Measurements from ENCODE around the gene KSR1.
"Not testable (repeated sequence)": the region's sequence is repeated elsewhere in the genome, so short reads cannot be mapped to it uniquely, and the experiment has no call there.

The KSR1 gene

GRCh38 chr17:27455914-27456680 is at the start of gene KSR1:
Gene KSR1, plus strand, starts transcription at chr17:27456448. Its CDS starts 196 bp downstream, at chr17:27456644.
- peak; percentile 44 for DNase-seq

GRCh38 chr17:27407916-27408864 is 48.1 kb upstream of the KSR1 start:
- DNase-seq = no peak

- DNase-seq = no peak
These were observed 47.4 kb upstream of the KSR1 start for GRCh38 chr17:27408891-27409290.

GRCh38 chr17:27412158-27412557 is 44.1 kb upstream of the KSR1 start:
- not testable (repeated sequence) for DNase-seq

- DNase-seq = no peak
These were observed 42.9 kb upstream of the KSR1 start for GRCh38 chr17:27413315-27413714.

GRCh38 chr17:27413792-27414191 is 42.5 kb upstream of the KSR1 start:
- DNase-seq = no peak

- no peak for DNase-seq
These were observed 42.0 kb upstream of the KSR1 start for GRCh38 chr17:27414271-27414670.

- DNase-seq = no peak
These were observed 41.6 kb upstream of the KSR1 start for GRCh38 chr17:27414694-27415093.

- no peak for DNase-seq
These were observed 41.0 kb upstream of the KSR1 start for GRCh38 chr17:27415120-27415795.

GRCh38 chr17:27417596-27418365 is 38.5 kb upstream of the KSR1 start:
- DNase-seq = no peak

GRCh38 chr17:27418366-27418615 is 38.0 kb upstream of the KSR1 start:
- DNase-seq = no peak

GRCh38 chr17:27419156-27419555 is 37.1 kb upstream of the KSR1 start:
- no peak for DNase-seq

GRCh38 chr17:27420211-27420950 is 35.9 kb upstream of the KSR1 start:
- no peak for DNase-seq

GRCh38 chr17:27421111-27421510 is 35.1 kb upstream of the KSR1 start:
- DNase-seq = no peak

GRCh38 chr17:27421626-27422025 is 34.6 kb upstream of the KSR1 start:
- DNase-seq = not testable (repeated sequence)

- no peak for DNase-seq
These were observed 33.6 kb upstream of the KSR1 start for GRCh38 chr17:27422601-27423000.

- DNase-seq = no peak
These were observed 32.6 kb upstream of the KSR1 start for GRCh38 chr17:27423651-27424050.

GRCh38 chr17:27424516-27424915 is 31.7 kb upstream of the KSR1 start:
- no peak for DNase-seq

- DNase-seq = no peak
These were observed 31.3 kb upstream of the KSR1 start for GRCh38 chr17:27424941-27425340.

GRCh38 chr17:27425571-27425970 is 30.7 kb upstream of the KSR1 start:
- DNase-seq = not testable (repeated sequence)

GRCh38 chr17:27425991-27426390 is 30.3 kb upstream of the KSR1 start:
- DNase-seq = no peak

GRCh38 chr17:27426471-27426870 is 29.8 kb upstream of the KSR1 start:
- DNase-seq = not testable (repeated sequence)

Data from DMS 273 treated with DMSO at 0.1 percent for 48 hours (cell line).